GM12878 (cell line): ENCODE measurements around the gene PCCA. TPM values are rescaled to one million over a fixed set of nuclear protein-coding genes. Genes with fewer than 3 reads are reported as not detected.

Experiments
- ATAC-seq: fragments of 200-7000 bp; cut with Tn5 transposase; 3 replicates; pipeline ENCODE4 v1.9.1; 2020; ENCODE audit warnings: mild to moderate bottlenecking, moderate library complexity
- BruUV-seq: library from RNA; stranded (reverse); fragments of 400-500 nt; replicated peaks from 2 replicates; lab custom pipeline; 2021; lab: Mats Ljungman, UMichigan
- CTCF ChIA-PET: fragments of 300-600 bp; sonication (Branson Sonifier 250); formaldehyde crosslinking; extraction: SDS; loops from one replicate; lab custom pipeline; 2021; ENCODE audit warnings: inconsistent platforms; lab: Yijun Ruan, JAX
- POLR2A ChIA-PET: fragments of 350-600 bp; formaldehyde crosslinking; extraction: SDS; loops from one replicate; lab custom pipeline; 2021; ENCODE audit warnings: inconsistent platforms; lab: Charles Lee
- RAD21 ChIA-PET: fragments of 300-600 bp; sonication (Branson Sonifier 250); formaldehyde crosslinking; loops from one replicate; lab custom pipeline; 2023; ENCODE audit warnings: antibody characterized with exemption; ENCODE audit not compliant: unreplicated experiment; lab: Charles Lee
- SMC1A ChIA-PET: fragments of 300-600 bp; sonication (Branson Sonifier 250); formaldehyde crosslinking; loops from one replicate; lab custom pipeline; 2023; ENCODE audit not compliant: unreplicated experiment, uncharacterized antibody; lab: Charles Lee
- DNase-seq: peaks from one replicate; pipeline ENCODE4 v3.0.0-alpha.2; 2011; ENCODE audit warnings: low read depth, low spot score
- FAIRE-seq: peaks from 3 replicates; lab custom pipeline; 2011; peaks lifted over from hg19 to GRCh38; lab: Jason Lieb, UNC
- H2AFZ ChIP-seq: 2 replicates; pipeline ENCODE4 v1.6.0; 2011; ENCODE audit warnings: low read depth, low read length, control low read depth; ENCODE audit not compliant: control insufficient read depth
- H3K27ac ChIP-seq: 2 replicates; pipeline ENCODE4 v1.5.1; 2011; ENCODE audit warnings: control low read depth; ENCODE audit not compliant: control insufficient read depth, insufficient read depth
- H3K27me3 ChIP-seq, 2 experiments: replicated peaks in 1 of 2; 2 replicates each; pipeline versions ENCODE4 v1.6.0 to v1.6.1; 2011; ENCODE audit warnings: low read length in 1 of 2; ENCODE audit not compliant: control insufficient read depth in 2 of 2, insufficient read depth in 2 of 2
- H3K36me3 ChIP-seq, 2 experiments: 2 replicates each; pipeline ENCODE4 v1.5.1; 2011; ENCODE audit warnings: low read length in 1 of 2; ENCODE audit not compliant: control insufficient read depth in 2 of 2, insufficient read depth in 2 of 2
- H3K4me1 ChIP-seq: 2 replicates; pipeline ENCODE4 v1.6.1; 2011; ENCODE audit warnings: mild to moderate bottlenecking, low read length, moderate library complexity, mixed read lengths; ENCODE audit not compliant: control insufficient read depth, insufficient read depth
- H3K4me2 ChIP-seq: 2 replicates; pipeline ENCODE4 v1.6.0; 2011; ENCODE audit warnings: control low read depth; ENCODE audit not compliant: control insufficient read depth, insufficient read depth
- H3K4me3 ChIP-seq: fragments of 200-600 bp; sonication (generic); 2 replicates; pipeline ENCODE4 v1.5.1; 2016
- H3K79me2 ChIP-seq: 2 replicates; pipeline ENCODE4 v1.6.0; 2011; ENCODE audit warnings: low read length; ENCODE audit not compliant: control insufficient read depth, insufficient read depth
- H3K9ac ChIP-seq: 2 replicates; pipeline ENCODE4 v1.8.0; 2011; ENCODE audit warnings: low read length, control low read depth, mixed read lengths; ENCODE audit not compliant: control insufficient read depth, insufficient read depth
- H3K9me3 ChIP-seq: replicated peaks from 3 replicates; pipeline ENCODE4 v1.5.1; 2011; ENCODE audit warnings: mild to moderate bottlenecking, low read length; ENCODE audit not compliant: control insufficient read depth, insufficient read depth
- H4K20me1 ChIP-seq: 2 replicates; pipeline ENCODE4 v1.6.0; 2011; ENCODE audit not compliant: control insufficient read depth, insufficient read depth
- CREB1 ChIP-seq: IDR thresholded peaks from 2 replicates; pipeline ENCODE4 v1.6.1; 2012; ENCODE audit warnings: low read depth, mild to moderate bottlenecking, inconsistent platforms
- PAX8 ChIP-seq: fragments of 450-650 bp; IDR thresholded peaks from 2 replicates; pipeline ENCODE4 v1.6.1; 2017; ENCODE audit warnings: mild to moderate bottlenecking, moderate library complexity
- RELB ChIP-seq: fragments of 450-650 bp; IDR thresholded peaks from 2 replicates; pipeline ENCODE4 v1.6.1; 2017; ENCODE audit warnings: low read depth, mild to moderate bottlenecking, moderate library complexity
- SP1 ChIP-seq: IDR thresholded peaks from one replicate; pipeline ENCODE4 v1.6.1; 2011; ENCODE audit warnings: low read depth, low read length
- TARDBP ChIP-seq: IDR thresholded peaks from 2 replicates; pipeline ENCODE4 v1.6.1; 2016; ENCODE audit warnings: borderline replicate concordance
- ZBED1 ChIP-seq: IDR thresholded peaks from 2 replicates; pipeline ENCODE4 v1.6.1; 2016; ENCODE audit warnings: borderline replicate concordance
- ZNF274 ChIP-seq: IDR thresholded peaks from one replicate; pipeline ENCODE4 v1.8.0; 2011; ENCODE audit not compliant: insufficient read length, insufficient read depth
- WGBS: methylation state at CpG from one replicate; pipeline ENCODE4 v1.1.6; 2016; ENCODE audit warnings: low lambda C conversion rate; ENCODE audit not compliant: insufficient replicate concordance, insufficient coverage; ENCODE audit errors: missing lambda C conversion rate; 5-methylcytosine and 5-hydroxymethylcytosine counted together
- in situ Hi-C: fragments of 300-500 bp; cut with MboI; formaldehyde crosslinking; loops from 9 replicates; pipeline ENCODE4 v1.14.3; 2018; ENCODE audit warnings: mixed read lengths
- intact Hi-C: fragments of 100-400 bp; cut with micrococcal nuclease; formaldehyde crosslinking; loops from one replicate; pipeline ENCODE4 v1.14.2; 2022; ENCODE audit not compliant: unreplicated experiment
- polyA plus RNA-seq, 11 experiments: library from polyadenylated mRNA; depleted of rRNA in 4 of 11; unstranded in 6 of 11; stranded (reverse) in 5 of 11; fragments of >200 nt; fragmentation: Nextera tagmentation in 4 of 11; fragmentation: Illumina TruSeq in 1 of 11; extraction: Ambion mirVana in 4 of 11; extraction: Trizol in 1 of 11; gene quantifications; 1 replicate in 1 of 11; 2 replicates in 10 of 11; pipeline versions ENCODE4 v1.2.1 to v1.2.3, GENCODE V29; 2011 to 2016; ENCODE audit warnings: inconsistent platforms in 2 of 11, missing spikeins in 2 of 11, low read depth in 1 of 11
- total RNA-seq, 4 experiments: library from RNA; depleted of rRNA in 3 of 4; stranded (reverse); fragments of >200 nt in 3 of 4; fragmentation: Illumina TruSeq in 1 of 4; extraction: Trizol in 1 of 4; gene quantifications; 2 replicates each; pipeline versions ENCODE4 v1.2.1 to v1.2.3, GENCODE V29; 2013 to 2021
- TF ChIP-seq, protein P1 (sequence below): fragments of 450-650 bp; IDR thresholded peaks from 2 replicates; pipeline ENCODE4 v1.6.1; 2016; ENCODE audit warnings: mild to moderate bottlenecking
- TF ChIP-seq, protein P2 (sequence below): IDR thresholded peaks from 2 replicates; pipeline ENCODE4 v1.6.1; 2012; ENCODE audit warnings: low read depth, low read length, improper control_type of control experiment
- TF ChIP-seq, protein P3 (sequence below): IDR thresholded peaks from 2 replicates; pipeline ENCODE4 v1.6.1; 2012; ENCODE audit warnings: low read length, inconsistent platforms

The PCCA gene
- total and polyA plus RNA-seq, 10 of the 15 experiments (the other 5 are each of a cell fraction or from before 2014, with no cell fraction given): 5.9 to 18.2 (median 12.4) TPM

- Histone ChIP-seq H3K4me2 (no peak overlapping the region), H2AFZ (no peak overlapping the region), H3K79me2 (no peaks in the 10 kb centered on the region), H3K36me3 (no peaks in the 10 kb centered on the region), H3K4me1 (no peaks in the 10 kb centered on the region), H3K27ac (no peak overlapping the region), H3K4me3 (no peak overlapping the region), H4K20me1 (no peaks in the 10 kb centered on the region), H3K9ac (no peak overlapping the region), H3K9me3 (no peaks in the 10 kb centered on the region), H3K27me3 (no peaks in the 10 kb centered on the region)
- ATAC-seq (no peak), DNase-seq (no peak), FAIRE-seq (no peak)
- intact Hi-C loops: no loop called here
- POLR2A ChIA-PET: no interaction called here
- SMC1A ChIA-PET: interaction anchor here (1.4 kb wide), 1 partner anchor 9 kb away, joined by 4 read pairs; no protein-coding TSS in a partner anchor
- WGBS: 57% methylated on average over 7 of the region's 7 CpGs
- TF ChIP-seq CREB1 (no peak), ZBED1 (no peak), PAX8 (no peak), ZNF274 (no peak), SP1 (no peak), TARDBP (no peak), RELB (no peak)
- TF ChIP-seq, protein P1, sequence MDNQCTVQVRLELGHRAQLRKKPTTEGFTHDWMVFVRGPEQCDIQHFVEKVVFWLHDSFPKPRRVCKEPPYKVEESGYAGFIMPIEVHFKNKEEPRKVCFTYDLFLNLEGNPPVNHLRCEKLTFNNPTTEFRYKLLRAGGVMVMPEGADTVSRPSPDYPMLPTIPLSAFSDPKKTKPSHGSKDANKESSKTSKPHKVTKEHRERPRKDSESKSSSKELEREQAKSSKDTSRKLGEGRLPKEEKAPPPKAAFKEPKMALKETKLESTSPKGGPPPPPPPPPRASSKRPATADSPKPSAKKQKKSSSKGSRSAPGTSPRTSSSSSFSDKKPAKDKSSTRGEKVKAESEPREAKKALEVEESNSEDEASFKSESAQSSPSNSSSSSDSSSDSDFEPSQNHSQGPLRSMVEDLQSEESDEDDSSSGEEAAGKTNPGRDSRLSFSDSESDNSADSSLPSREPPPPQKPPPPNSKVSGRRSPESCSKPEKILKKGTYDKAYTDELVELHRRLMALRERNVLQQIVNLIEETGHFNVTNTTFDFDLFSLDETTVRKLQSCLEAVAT: no peak
- TF ChIP-seq, protein P2, sequence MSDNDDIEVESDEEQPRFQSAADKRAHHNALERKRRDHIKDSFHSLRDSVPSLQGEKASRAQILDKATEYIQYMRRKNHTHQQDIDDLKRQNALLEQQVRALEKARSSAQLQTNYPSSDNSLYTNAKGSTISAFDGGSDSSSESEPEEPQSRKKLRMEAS: no peak
- TF ChIP-seq, protein P3, sequence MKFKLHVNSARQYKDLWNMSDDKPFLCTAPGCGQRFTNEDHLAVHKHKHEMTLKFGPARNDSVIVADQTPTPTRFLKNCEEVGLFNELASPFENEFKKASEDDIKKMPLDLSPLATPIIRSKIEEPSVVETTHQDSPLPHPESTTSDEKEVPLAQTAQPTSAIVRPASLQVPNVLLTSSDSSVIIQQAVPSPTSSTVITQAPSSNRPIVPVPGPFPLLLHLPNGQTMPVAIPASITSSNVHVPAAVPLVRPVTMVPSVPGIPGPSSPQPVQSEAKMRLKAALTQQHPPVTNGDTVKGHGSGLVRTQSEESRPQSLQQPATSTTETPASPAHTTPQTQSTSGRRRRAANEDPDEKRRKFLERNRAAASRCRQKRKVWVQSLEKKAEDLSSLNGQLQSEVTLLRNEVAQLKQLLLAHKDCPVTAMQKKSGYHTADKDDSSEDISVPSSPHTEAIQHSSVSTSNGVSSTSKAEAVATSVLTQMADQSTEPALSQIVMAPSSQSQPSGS: no peak
- in situ Hi-C loops: no loop called here
- no TSS peak for BruUV-seq
- RAD21 ChIA-PET: no interaction called here
- CTCF ChIA-PET: interaction anchor here (1.5 kb wide), 1 partner anchor 9 kb away, joined by 7 read pairs; no protein-coding TSS in a partner anchor
Measured at GRCh38 chr13:100563779-100564178, 474.9 kb downstream of the PCCA start.
